ENCODE measurements around the gene POLD4. TPM values are rescaled to one million over a fixed set of nuclear protein-coding genes. Genes with fewer than 3 reads are reported as not detected.

Gene POLD4
- total RNA-seq, 1 experiment from 2014 or later, result 19.5 TPM

GRCh38 chr11:67381244-67381972 is 28.1 kb upstream of the POLD4 start:
- H3K4ac ChIP-seq (ENCODE audit: low read depth, low read length), result no peak overlapping the region
- H2BK12ac ChIP-seq (ENCODE audit: insufficient read length, low read depth, low read length), result no peak overlapping the region
- H3K79me1 ChIP-seq (ENCODE audit: insufficient read depth, low read depth, low read length, poor library complexity, severe bottlenecking), result no peaks in the 10 kb centered on the region
- no peak overlapping the region for H2BK15ac ChIP-seq (ENCODE audit: low read depth, low read length)
- Mint-ChIP-seq H3K4me3 (no peak overlapping the region), H3K36me3 (ENCODE audit: insufficient read depth in 1 of 3, low read depth in 3 of 3) (no peaks in the 10 kb centered on the region), H3K27me3 (ENCODE audit: low read depth) (peaks cover 61% of the 10 kb centered on the region), H3K4me1 (peaks cover 19 to 23% of the 10 kb centered on the region in 2 experiments), H3K9me3 (no peaks in the 10 kb centered on the region; a peak in 1 of 5 replicates), H3K27ac (no peak overlapping the region; a peak in 1 of 7 replicates)
- H3K9me3 ChIP-seq (ENCODE audit: control insufficient read depth, low read depth, low read length), result no peaks in the 10 kb centered on the region
- DNase-seq, result no peak
- H3T11ph ChIP-seq (ENCODE audit: low read length), result no peak overlapping the region
- no peaks in the 10 kb centered on the region for H3K23me2 ChIP-seq (ENCODE audit: insufficient read length, low read depth, low read length, poor library complexity, severe bottlenecking)
- H3K56ac ChIP-seq (ENCODE audit: insufficient read length, low read depth, low read length), result no peak overlapping the region
- H4K20me1 ChIP-seq (ENCODE audit: control insufficient read depth, insufficient read depth, insufficient read length), result no peaks in the 10 kb centered on the region
- no peak for TF ChIP-seq CTCF (conservative IDR thresholded peaks at IDR 0.05)
- H3K18ac ChIP-seq (ENCODE audit: insufficient read length, low read depth, low read length), result no peak overlapping the region
- H3K14ac ChIP-seq (ENCODE audit: insufficient read depth, low read length), result no peak overlapping the region
- no peak overlapping the region for H2AK5ac ChIP-seq (ENCODE audit: insufficient read length, low read length)
- WGBS (ENCODE audit: extremely low coverage, insufficient read length, low lambda C conversion rate), result no CpG with 5 or more reads among the region's 13 CpGs
- no peak overlapping the region for H4K8ac ChIP-seq (replicated peaks; ENCODE audit: insufficient read length, low read depth, low read length)
- H3K27me3 ChIP-seq (ENCODE audit: insufficient read depth, low read length), result peaks cover 6% of the 10 kb centered on the region; the same call in 1 of the 2 replicates
- H2BK20ac ChIP-seq (ENCODE audit: low read depth, low read length, poor library complexity, severe bottlenecking), result no peak overlapping the region
- no peak overlapping the region for H3K9ac ChIP-seq (ENCODE audit: extremely low read depth, insufficient read length, low read length)
- no peak overlapping the region for H3K4me2 ChIP-seq (ENCODE audit: insufficient read depth, insufficient read length, low read length)
- H4K5ac ChIP-seq (ENCODE audit: insufficient read length, low read depth, low read length), result no peak overlapping the region
- H4K91ac ChIP-seq (ENCODE audit: insufficient read length, low read depth, low read length), result no peak overlapping the region
- no peaks in the 10 kb centered on the region for H3K4me1 ChIP-seq (ENCODE audit: insufficient read depth, low read length)
- no peak overlapping the region for H3K27ac ChIP-seq (ENCODE audit: insufficient read length, low read depth, low read length)
- no peak overlapping the region for H2AFZ ChIP-seq (ENCODE audit: low read length)
- H2BK120ac ChIP-seq (ENCODE audit: low read depth, low read length, poor library complexity, severe bottlenecking), result no peak overlapping the region
- no peak overlapping the region for H2BK5ac ChIP-seq (ENCODE audit: insufficient read length, low read length)
- no peak overlapping the region for H3K23ac ChIP-seq (ENCODE audit: insufficient read length, low read depth, low read length)
- no peaks in the 10 kb centered on the region for H3K79me2 ChIP-seq (ENCODE audit: insufficient read depth, low read length)

Data from H9 (cell line).